Uterus (tissue), 4 donors: Measurements from ENCODE around the gene MMUT. TPM values are rescaled to one million over a fixed set of nuclear protein-coding genes. Genes with fewer than 3 reads are reported as not detected.

Source experiments
- DNase-seq, 2 donors: peaks; one replicate each; pipeline ENCODE4 v3.0.0-alpha.2; 2019 to 2020
- H3K27ac ChIP-seq, 2 donors: fragments of 200-600 bp; sonication (generic); 1 replicate in 1 of 2; 2 replicates in 1 of 2; pipeline ENCODE4 v1.5.1; 2016 to 2018
- H3K27me3 ChIP-seq, 2 donors: fragments of 200-600 bp; sonication (generic); one replicate each; pipeline ENCODE4 v1.5.1; 2018 to 2019; ENCODE audit warnings: control low read depth in 1 of 2
- H3K36me3 ChIP-seq, 2 donors: fragments of 200-600 bp; sonication (generic); one replicate each; pipeline ENCODE4 v1.5.1; 2019; ENCODE audit warnings: control low read depth in 1 of 2
- H3K4me1 ChIP-seq, 2 donors: fragments of 200-600 bp; sonication (generic); one replicate each; pipeline ENCODE4 v1.5.1; 2018 to 2019; ENCODE audit warnings: control low read depth in 1 of 2
- H3K4me3 ChIP-seq, 2 donors: fragments of 200-600 bp; sonication (generic); 1 replicate in 1 of 2; 2 replicates in 1 of 2; pipeline ENCODE4 v1.5.1; 2018 to 2019; ENCODE audit warnings: mild to moderate bottlenecking in 1 of 2
- H3K9me3 ChIP-seq, 2 donors: fragments of 200-600 bp; sonication (generic); one replicate each; pipeline ENCODE4 v1.5.1; 2019; ENCODE audit warnings: control low read depth in 1 of 2
- CTCF ChIP-seq, 4 experiments: fragments of 200-600 bp in 2 of 4; fragments of 450-650 bp in 2 of 4; sonication (generic) in 2 of 4; IDR thresholded peaks; one replicate each; pipeline ENCODE4 v1.5.1; 2016 to 2019; ENCODE audit warnings: antibody characterized with exemption in 4 of 4, mild to moderate bottlenecking in 2 of 4, moderate library complexity in 1 of 4
- POLR2A ChIP-seq, 2 donors: fragments of 450-650 bp; IDR thresholded peaks; one replicate each; pipeline ENCODE4 v1.6.1; 2016; ENCODE audit warnings: antibody characterized with exemption in 2 of 2, mild to moderate bottlenecking in 1 of 2, moderate library complexity in 1 of 2
- intact Hi-C: fragments of 100-400 bp; cut with DNase I; formaldehyde crosslinking; loops from one replicate; pipeline ENCODE4 v1.15.1; 2023; ENCODE audit warnings: low total_unique reads
- total RNA-seq, 4 donors: library from RNA; depleted of rRNA in 3 of 4; stranded (reverse); fragments of >200 nt in 3 of 4; gene quantifications; one replicate each; pipeline versions ENCODE4 v1.1.0 to v1.2.4, GENCODE V29; 2014 to 2023
- donor health status: DM: yes; HTN: yes; CAD: no.

MMUT gene
- total RNA-seq, 4 donors from 2014 or later: 4.1 to 31.4 (median 19.8) TPM

- DNase-seq: no peak
- H3K27ac ChIP-seq: no peak overlapping the region
- no peak for TF ChIP-seq CTCF (IDR thresholded peaks at IDR 0.05)
- TF ChIP-seq POLR2A (IDR thresholded peaks at IDR 0.05): no peak
- H3K27me3 ChIP-seq: no peaks in the 10 kb centered on the region
- intact Hi-C loops: no loop called here
- H3K4me3 ChIP-seq: no peak overlapping the region
- H3K9me3 ChIP-seq: no peaks in the 10 kb centered on the region
- H3K4me1 ChIP-seq: no peaks in the 10 kb centered on the region
- H3K36me3 ChIP-seq: no peaks in the 10 kb centered on the region
Measured at GRCh38 chr6:49423817-49424216, 39.2 kb downstream of the MMUT start.

GRCh38 chr6:49416195-49416594 lies 46.9 kb downstream of the MMUT start:
- intact Hi-C loops: no loop called here
- no peak for DNase-seq
- no peaks in the 10 kb centered on the region for H3K36me3 ChIP-seq
- H3K9me3 ChIP-seq: no peaks in the 10 kb centered on the region
- no peaks in the 10 kb centered on the region for H3K4me1 ChIP-seq
- no peaks in the 10 kb centered on the region for H3K27me3 ChIP-seq
- TF ChIP-seq POLR2A (IDR thresholded peaks at IDR 0.05) (no peak), CTCF (IDR thresholded peaks at IDR 0.05) (no peak)
- H3K27ac ChIP-seq: no peak overlapping the region
- no peak overlapping the region for H3K4me3 ChIP-seq

- H3K4me3 ChIP-seq: no peak overlapping the region
- intact Hi-C loops: no loop called here
- H3K27me3 ChIP-seq: no peaks in the 10 kb centered on the region
- no peaks in the 10 kb centered on the region for H3K36me3 ChIP-seq
- DNase-seq: no peak
- no peaks in the 10 kb centered on the region for H3K9me3 ChIP-seq
- no peak overlapping the region for H3K27ac ChIP-seq
- no peak for TF ChIP-seq CTCF (IDR thresholded peaks at IDR 0.05)
- no peak for TF ChIP-seq POLR2A (IDR thresholded peaks at IDR 0.05)
- no peaks in the 10 kb centered on the region for H3K4me1 ChIP-seq
Measured at GRCh38 chr6:49415358-49415757, 47.7 kb downstream of the MMUT start.

GRCh38 chr6:49410564-49410963 lies 52.5 kb downstream of the MMUT start:
- Histone ChIP-seq H3K9me3 (no peaks in the 10 kb centered on the region), H3K27ac (no peak overlapping the region), H3K4me1 (no peaks in the 10 kb centered on the region), H3K4me3 (no peak overlapping the region), H3K36me3 (no peaks in the 10 kb centered on the region), H3K27me3 (no peaks in the 10 kb centered on the region)
- no peak for TF ChIP-seq POLR2A (IDR thresholded peaks at IDR 0.05)
- TF ChIP-seq CTCF (IDR thresholded peaks at IDR 0.05): no peak
- intact Hi-C loops: no loop called here
- DNase-seq: no peak

- TF ChIP-seq CTCF (IDR thresholded peaks at IDR 0.05) (peak; percentile 49 to 62 (median 58)), POLR2A (IDR thresholded peaks at IDR 0.05) (no peak)
- intact Hi-C loops: no loop called here
- Histone ChIP-seq H3K27ac (no peak overlapping the region), H3K4me3 (no peak overlapping the region), H3K27me3 (no peaks in the 10 kb centered on the region), H3K9me3 (no peaks in the 10 kb centered on the region), H3K36me3 (no peaks in the 10 kb centered on the region), H3K4me1 (no peaks in the 10 kb centered on the region)
- DNase-seq: peak; percentile 28 to 33
Measured at GRCh38 chr6:49409951-49410542, 53.0 kb downstream of the MMUT start.
